SK-N-SH (cell line): ENCODE measurements around the gene IL1R2. TPM values are rescaled to one million over a fixed set of nuclear protein-coding genes. Genes with fewer than 3 reads are reported as not detected.

ENCODE experiments used
- CTCF ChIA-PET: fragments of 300-600, 350-600 bp; formaldehyde crosslinking; extraction: SDS; loops from one replicate; lab custom pipeline; 2021; lab: Yijun Ruan, JAX
- POLR2A ChIA-PET: fragments of 350-600 bp; sonication (Branson Sonifier 250); formaldehyde crosslinking; extraction: SDS; loops from one replicate; lab custom pipeline; 2020; ENCODE audit warnings: antibody characterized with exemption, inconsistent platforms; lab: Yijun Ruan, JAX
- DNase-seq: peaks from one replicate; pipeline ENCODE4 v3.0.0; 2012
- H2AFZ ChIP-seq: fragments of 200-600 bp; sonication (generic); 2 replicates; pipeline ENCODE4 v1.8.1; 2016; ENCODE audit warnings: antibody characterized with exemption, mild to moderate bottlenecking, low read depth
- H3F3A ChIP-seq: fragments of 200-600 bp; sonication (generic); replicated peaks from 2 replicates; pipeline ENCODE3; 2016; ENCODE audit warnings: antibody characterized with exemption, mild to moderate bottlenecking; ENCODE audit not compliant: insufficient read depth
- H3K27ac ChIP-seq, 2 experiments: fragments of 200-500 bp in 1 of 2; fragments of 200-600 bp in 1 of 2; sonication (Bioruptor generic) in 1 of 2; sonication (generic), shearing (Covaris generic) in 1 of 2; 2 replicates each; pipeline versions ENCODE4 v1.5.1 to v1.6.1; 2014 to 2016; ENCODE audit warnings: low read depth in 2 of 2, inconsistent platforms in 1 of 2, low read length in 1 of 2, mild to moderate bottlenecking in 1 of 2, mixed read lengths in 1 of 2
- H3K27me3 ChIP-seq: fragments of 200-600 bp; sonication (generic), shearing (Covaris generic); 2 replicates; pipeline ENCODE4 v1.6.1; 2016; ENCODE audit warnings: mixed run types; ENCODE audit not compliant: insufficient read depth
- H3K36me3 ChIP-seq, 2 experiments: fragments of 200-500 bp in 1 of 2; fragments of 200-600 bp in 1 of 2; sonication (Bioruptor generic) in 1 of 2; sonication (generic) in 1 of 2; replicated peaks in 1 of 2; 2 replicates each; pipeline versions ENCODE3 to v1.5.1; 2014 to 2016; ENCODE audit warnings: low read length in 1 of 2, mild to moderate bottlenecking in 1 of 2; ENCODE audit not compliant: insufficient read depth in 2 of 2, control insufficient read depth in 1 of 2
- H3K4me1 ChIP-seq, 2 experiments: fragments of 200-500 bp in 1 of 2; fragments of 200-600 bp in 1 of 2; sonication (Bioruptor generic) in 1 of 2; sonication (generic), shearing (Covaris generic) in 1 of 2; 2 replicates each; pipeline versions ENCODE4 v1.5.1 to v1.6.1; 2014 to 2016; ENCODE audit warnings: low read depth in 1 of 2, low read length in 1 of 2, mixed run types in 1 of 2; ENCODE audit not compliant: insufficient read depth in 2 of 2, control insufficient read depth in 1 of 2
- H3K4me2 ChIP-seq: fragments of 200-600 bp; sonication (generic), shearing (Covaris generic); 2 replicates; pipeline ENCODE4 v1.6.1; 2017; ENCODE audit warnings: mixed run types
- H3K4me3 ChIP-seq, 2 experiments: fragments of 200-500 bp in 1 of 2; fragments of 200-600 bp in 1 of 2; sonication (Bioruptor generic) in 1 of 2; sonication (generic), shearing (Covaris generic) in 1 of 2; 2 replicates each; pipeline versions ENCODE4 v1.5.1 to v1.8.1; 2014 to 2016; ENCODE audit warnings: low read depth in 2 of 2, inconsistent platforms in 1 of 2, low read length in 1 of 2, mild to moderate bottlenecking in 1 of 2, mixed read lengths in 1 of 2, moderate library complexity in 1 of 2
- H3K79me2 ChIP-seq: fragments of 200-600 bp; sonication (generic); 2 replicates; pipeline ENCODE4 v1.8.1; 2017; ENCODE audit warnings: mild to moderate bottlenecking; ENCODE audit not compliant: insufficient read depth
- H3K9ac ChIP-seq: fragments of 200-600 bp; sonication (generic); 2 replicates; pipeline ENCODE4 v1.6.1; 2017; ENCODE audit warnings: mixed run types
- H3K9me2 ChIP-seq: fragments of 200-600 bp; sonication (generic); 2 replicates; pipeline ENCODE4 v1.6.1; 2017; ENCODE audit warnings: mixed run types
- H3K9me3 ChIP-seq: fragments of 200-600 bp; sonication (generic); 2 replicates; pipeline ENCODE4 v1.6.1; 2017; ENCODE audit warnings: mixed run types, mild to moderate bottlenecking, moderate library complexity
- H4K20me1 ChIP-seq: fragments of 200-600 bp; sonication (generic); 2 replicates; pipeline ENCODE4 v1.6.1; 2017; ENCODE audit warnings: mild to moderate bottlenecking, mixed run types; ENCODE audit not compliant: insufficient read depth
- EZH2phosphoT487 ChIP-seq: fragments of 200-600 bp; sonication (generic); IDR thresholded peaks from 2 replicates; pipeline ENCODE4 v1.6.1; 2017; ENCODE audit warnings: low read depth, mixed run types, mild to moderate bottlenecking, antibody characterized with exemption, moderate library complexity, borderline replicate concordance
- FOXJ3 ChIP-seq: sonication (generic); formaldehyde crosslinking; IDR thresholded peaks from 2 replicates; pipeline ENCODE4 v1.5.1; 2020; ENCODE audit warnings: mild to moderate bottlenecking, missing genetic modification reagents
- MXI1 ChIP-seq: IDR thresholded peaks from 2 replicates; pipeline ENCODE4 v1.6.1; 2012; ENCODE audit warnings: mild to moderate bottlenecking, low read depth, low read length, improper control_type of control experiment
- NFIC ChIP-seq: IDR thresholded peaks from 2 replicates; pipeline ENCODE4 v1.4.0; 2012; ENCODE audit warnings: borderline replicate concordance
- RAD21 ChIP-seq: IDR thresholded peaks from 2 replicates; pipeline ENCODE4 v1.6.1; 2012; ENCODE audit warnings: mild to moderate bottlenecking, low read length
- RCOR1 ChIP-seq: fragments of 150-350 bp; IDR thresholded peaks from 2 replicates; pipeline ENCODE4 v1.6.1; 2017; ENCODE audit warnings: antibody characterized with exemption, low read length
- RFX5 ChIP-seq: IDR thresholded peaks from 2 replicates; pipeline ENCODE4 v1.6.1; 2012; ENCODE audit warnings: mild to moderate bottlenecking, improper control_type of control experiment, low read length
- RXRA ChIP-seq: IDR thresholded peaks from 2 replicates; pipeline ENCODE4 v1.4.0; 2012; ENCODE audit warnings: low read depth, mild to moderate bottlenecking, borderline replicate concordance
- SMC3 ChIP-seq: IDR thresholded peaks from 2 replicates; pipeline ENCODE4 v1.6.1; 2012; ENCODE audit warnings: low read depth, low read length, improper control_type of control experiment
- WGBS: methylation state at CpG from one replicate; pipeline ENCODE4 v1.1.6; 2017; ENCODE audit warnings: low lambda C conversion rate; 5-methylcytosine and 5-hydroxymethylcytosine counted together
- polyA plus RNA-seq, 3 experiments: library from polyadenylated mRNA; depleted of rRNA; stranded (reverse); fragments of >200 nt; gene quantifications; 2 replicates each; pipeline ENCODE4 v1.2.3, GENCODE V29; 2012
- TF ChIP-seq, protein P1 (sequence below): fragments of 150-350 bp; IDR thresholded peaks from 2 replicates; pipeline ENCODE4 v1.6.1; 2017; ENCODE audit warnings: antibody characterized with exemption, low read length, low read depth, borderline replicate concordance
- TF ChIP-seq, protein P2 (sequence below): IDR thresholded peaks from 2 replicates; pipeline ENCODE4 v1.4.0; 2012; ENCODE audit warnings: low read depth, borderline replicate concordance
- TF ChIP-seq, protein P3 (sequence below): IDR thresholded peaks from 2 replicates; pipeline ENCODE4 v1.4.0; 2012; ENCODE audit warnings: low read depth, borderline replicate concordance
- TF ChIP-seq, protein P4 (sequence below): IDR thresholded peaks from 2 replicates; pipeline ENCODE4 v1.4.0; 2012; ENCODE audit warnings: low read depth

Gene IL1R2
- polyA plus RNA-seq, 1 of the 3 experiments (the other 2 are of a cell fraction): 0.16 TPM

DNA sequence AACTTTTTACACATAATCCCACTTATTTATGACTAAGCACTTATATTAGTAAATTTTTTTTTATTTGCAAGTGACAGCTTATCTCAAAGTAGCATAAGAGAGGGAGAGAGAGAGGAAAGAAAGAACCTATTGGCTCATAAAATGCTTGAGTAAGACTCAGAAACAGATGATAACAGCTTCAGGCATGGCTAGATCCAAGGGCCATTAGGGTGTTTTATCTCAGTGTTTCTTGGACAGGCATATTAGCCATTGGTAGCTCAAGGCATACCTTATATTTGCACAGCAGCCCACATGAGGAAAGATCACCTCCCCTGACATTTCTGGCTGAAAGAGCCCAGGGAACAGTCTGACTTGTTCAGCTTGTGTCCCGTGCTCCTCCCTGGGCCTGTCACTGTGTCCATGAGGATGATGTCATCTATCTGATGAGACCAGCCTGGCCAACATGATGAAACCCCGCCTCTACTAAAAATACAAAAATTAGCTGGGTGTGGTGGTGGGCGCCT is 64.4 kb downstream of the IL1R2 start:
- Histone ChIP-seq H3K27ac (peak overlapping the region in 1 of 2 experiments; percentile 24; a peak in 1 of 4 replicates), H2AFZ (no peak overlapping the region), H3K9me3 (no peaks in the 10 kb centered on the region), H3K9me2 (no peaks in the 10 kb centered on the region), H3K27me3 (no peaks in the 10 kb centered on the region), H3K79me2 (no peaks in the 10 kb centered on the region), H4K20me1 (no peaks in the 10 kb centered on the region), H3K4me1 (no peaks in the 10 kb centered on the region), H3F3A (peaks cover 2% of the 10 kb centered on the region), H3K4me2 (no peak overlapping the region), H3K4me3 (no peak overlapping the region), H3K36me3 (no peaks in the 10 kb centered on the region), H3K9ac (no peak overlapping the region)
- no peak for DNase-seq
- TF ChIP-seq RAD21: no peak
- TF ChIP-seq, protein P1, sequence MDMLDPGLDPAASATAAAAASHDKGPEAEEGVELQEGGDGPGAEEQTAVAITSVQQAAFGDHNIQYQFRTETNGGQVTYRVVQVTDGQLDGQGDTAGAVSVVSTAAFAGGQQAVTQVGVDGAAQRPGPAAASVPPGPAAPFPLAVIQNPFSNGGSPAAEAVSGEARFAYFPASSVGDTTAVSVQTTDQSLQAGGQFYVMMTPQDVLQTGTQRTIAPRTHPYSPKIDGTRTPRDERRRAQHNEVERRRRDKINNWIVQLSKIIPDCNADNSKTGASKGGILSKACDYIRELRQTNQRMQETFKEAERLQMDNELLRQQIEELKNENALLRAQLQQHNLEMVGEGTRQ: no peak
- TF ChIP-seq, protein P2, sequence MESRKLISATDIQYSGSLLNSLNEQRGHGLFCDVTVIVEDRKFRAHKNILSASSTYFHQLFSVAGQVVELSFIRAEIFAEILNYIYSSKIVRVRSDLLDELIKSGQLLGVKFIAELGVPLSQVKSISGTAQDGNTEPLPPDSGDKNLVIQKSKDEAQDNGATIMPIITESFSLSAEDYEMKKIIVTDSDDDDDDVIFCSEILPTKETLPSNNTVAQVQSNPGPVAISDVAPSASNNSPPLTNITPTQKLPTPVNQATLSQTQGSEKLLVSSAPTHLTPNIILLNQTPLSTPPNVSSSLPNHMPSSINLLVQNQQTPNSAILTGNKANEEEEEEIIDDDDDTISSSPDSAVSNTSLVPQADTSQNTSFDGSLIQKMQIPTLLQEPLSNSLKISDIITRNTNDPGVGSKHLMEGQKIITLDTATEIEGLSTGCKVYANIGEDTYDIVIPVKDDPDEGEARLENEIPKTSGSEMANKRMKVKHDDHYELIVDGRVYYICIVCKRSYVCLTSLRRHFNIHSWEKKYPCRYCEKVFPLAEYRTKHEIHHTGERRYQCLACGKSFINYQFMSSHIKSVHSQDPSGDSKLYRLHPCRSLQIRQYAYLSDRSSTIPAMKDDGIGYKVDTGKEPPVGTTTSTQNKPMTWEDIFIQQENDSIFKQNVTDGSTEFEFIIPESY: no peak
- TF ChIP-seq RFX5: no peak
- TF ChIP-seq RXRA: no peak
- TF ChIP-seq EZH2phosphoT487: no peak
- no peak for TF ChIP-seq RCOR1
- TF ChIP-seq, protein P3, sequence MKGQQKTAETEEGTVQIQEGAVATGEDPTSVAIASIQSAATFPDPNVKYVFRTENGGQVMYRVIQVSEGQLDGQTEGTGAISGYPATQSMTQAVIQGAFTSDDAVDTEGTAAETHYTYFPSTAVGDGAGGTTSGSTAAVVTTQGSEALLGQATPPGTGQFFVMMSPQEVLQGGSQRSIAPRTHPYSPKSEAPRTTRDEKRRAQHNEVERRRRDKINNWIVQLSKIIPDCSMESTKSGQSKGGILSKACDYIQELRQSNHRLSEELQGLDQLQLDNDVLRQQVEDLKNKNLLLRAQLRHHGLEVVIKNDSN: no peak
- no peak for TF ChIP-seq NFIC
- TF ChIP-seq MXI1: no peak
- no peak for TF ChIP-seq FOXJ3 (CRISPR knock-in tag)
- TF ChIP-seq, protein P4, sequence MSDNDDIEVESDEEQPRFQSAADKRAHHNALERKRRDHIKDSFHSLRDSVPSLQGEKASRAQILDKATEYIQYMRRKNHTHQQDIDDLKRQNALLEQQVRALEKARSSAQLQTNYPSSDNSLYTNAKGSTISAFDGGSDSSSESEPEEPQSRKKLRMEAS: no peak
- no peak for TF ChIP-seq SMC3
- ChIA-PET CTCF (interaction anchor here (2.4 kb wide), 1 partner anchor 36 kb away, joined by 8 read pairs; no protein-coding TSS in a partner anchor), POLR2A (no interaction called here)
- WGBS: 100% methylated on average over 3 of the region's 3 CpGs
